HG02852 (cell line): ENCODE results near the gene FAM83C.

ENCODE experiments used
- ATAC-seq: cut with Tn5 transposase; IDR thresholded peaks from one replicate; pipeline ENCODE4 v1.9.1; 2021; ENCODE audit warnings: mild to moderate bottlenecking, moderate library complexity; ENCODE audit not compliant: unreplicated experiment

The FAM83C gene

GRCh38 chr20:35240811-35241293 is 51.4 kb downstream of the FAM83C start:
- no peak for ATAC-seq

- no peak for ATAC-seq
Observed at GRCh38 chr20:35240083-35240810, 52.0 kb downstream of the FAM83C start.

GRCh38 chr20:35238735-35239134 is 53.5 kb downstream of the FAM83C start:
- ATAC-seq, result no peak

GRCh38 chr20:35238170-35238569 is 54.1 kb downstream of the FAM83C start:
- no peak for ATAC-seq

- ATAC-seq, result no peak
Observed at GRCh38 chr20:35237486-35237885, 54.7 kb downstream of the FAM83C start.

GRCh38 chr20:35235881-35236280 is 56.3 kb downstream of the FAM83C start:
- no peak for ATAC-seq
